ENCODE measurements around the gene GP1BA. TPM values are rescaled to one million over a fixed set of nuclear protein-coding genes. Genes with fewer than 3 reads are reported as not detected.

Gene GP1BA
- total and polyA plus RNA-seq, 10 of the 15 experiments (the other 5 are each of a cell fraction or from before 2014, with no cell fraction given): 0.04 to 0.67 (median 0.28) TPM; not detected in 1

- ATAC-seq: no peak
- ChIA-PET SMC1A (ENCODE audit: uncharacterized antibody, unreplicated experiment) (interaction anchor here (1.5 to 1.6 kb wide), 2 partner anchors 65 to 265 kb away, joined by 4 read pairs; no protein-coding TSS in a partner anchor), RAD21 (ENCODE audit: unreplicated experiment) (interaction anchor here (0.9 kb wide), 1 partner anchor 192 kb away, joined by 5 read pairs; the partner anchor contains the start of gene ARRB2), CTCF (interaction anchor here (1.0 to 3.0 kb wide), 5 partner anchors 8 to 333 kb away, joined by 3 to 11 read pairs (median 10); partner anchors contain the start of genes ARRB2 and SPAG7), POLR2A (interaction anchor here (0.6 kb wide), 1 partner anchor 62 kb away, joined by 6 read pairs; no protein-coding TSS in a partner anchor)
- Histone ChIP-seq H3K27ac (ENCODE audit: control insufficient read depth, insufficient read depth) (no peak overlapping the region), H3K79me2 (ENCODE audit: control insufficient read depth, insufficient read depth, low read length) (no peaks in the 10 kb centered on the region), H3K4me1 (ENCODE audit: control insufficient read depth, insufficient read depth, low read length) (peaks cover 20% of the 10 kb centered on the region), H2AFZ (ENCODE audit: control insufficient read depth, low read depth, low read length) (no peak overlapping the region), H3K4me2 (ENCODE audit: control insufficient read depth, insufficient read depth) (no peak overlapping the region), H3K4me3 (no peak overlapping the region), H4K20me1 (ENCODE audit: control insufficient read depth, insufficient read depth) (no peaks in the 10 kb centered on the region), H3K36me3 (ENCODE audit: control insufficient read depth in 2 of 2, insufficient read depth in 2 of 2, low read length in 1 of 2) (no peaks in the 10 kb centered on the region; a peak in 2 of 4 replicates), H3K27me3 (replicated peaks in 1 of 2; ENCODE audit: control insufficient read depth in 2 of 2, insufficient read depth in 2 of 2, low read length in 1 of 2) (no peaks in the 10 kb centered on the region; a peak in 2 of 4 replicates), H3K9ac (ENCODE audit: control insufficient read depth, insufficient read depth, low read length) (no peak overlapping the region), H3K9me3 (replicated peaks; ENCODE audit: control insufficient read depth, insufficient read depth, low read length) (no peaks in the 10 kb centered on the region; the same call in 2 of the 3 replicates)
- in situ Hi-C loops (cut with MboI): no loop called here
- no TSS peak for BruUV-seq (replicated peaks)
- WGBS (ENCODE audit: insufficient coverage, insufficient replicate concordance, low lambda C conversion rate, missing lambda C conversion rate): 71% methylated on average over 35 of the region's 48 CpGs
- TF ChIP-seq MEF2A (IDR thresholded peaks at IDR 0.05; ENCODE audit: insufficient read depth, low read depth, low read length) (no peak), RAD21 (IDR thresholded peaks at IDR 0.05; ENCODE audit: insufficient read depth, low read depth, low read length) (no peak), SMAD1 (IDR thresholded peaks at IDR 0.05; ENCODE audit: low read depth, partially characterized antibody) (no peak), BCL11A (IDR thresholded peaks at IDR 0.05; ENCODE audit: low read depth, low read length) (no peak), CHD1 (IDR thresholded peaks at IDR 0.05; ENCODE audit: low read depth, low read length) (no peak), ZNF592 (IDR thresholded peaks at IDR 0.05) (no peak), EZH2 (IDR thresholded peaks at IDR 0.05; ENCODE audit: borderline replicate concordance, control insufficient read depth, low read depth, low read length) (no peak), E4F1 (IDR thresholded peaks at IDR 0.05; ENCODE audit: borderline replicate concordance, partially characterized antibody) (no peak), FOXK2 (IDR thresholded peaks at IDR 0.05) (no peak), CREB1 (IDR thresholded peaks at IDR 0.05; ENCODE audit: low read depth) (no peak), IKZF1 (conservative IDR thresholded peaks at IDR 0.05) (no peak), KLF5 (IDR thresholded peaks at IDR 0.05; ENCODE audit: partially characterized antibody) (no peak), NFIC (IDR thresholded peaks at IDR 0.05; ENCODE audit: low read depth, low read length) (no peak), HSF1 (IDR thresholded peaks at IDR 0.05; ENCODE audit: low read depth, low read length) (no peak)
- DNase-seq (ENCODE audit: low read depth, low spot score): no peak
- FAIRE-seq: no peak
- intact Hi-C loops (cut with micrococcal nuclease; ENCODE audit: unreplicated experiment): loop anchor here (5.0 kb wide), 1 partner anchor 169 kb away; the partner anchor contains the start of gene MED11
Measured at GRCh38 chr17:4901648-4902344, 30.3 kb upstream of the GP1BA start.
